Endothelial cell of umbilical vein (primary cell): ENCODE results near the gene AXIN2.

Experiments used
- CTCF ChIP-seq, 2 donors: IDR thresholded peaks; 1 replicate in 1 of 2; 2 replicates in 1 of 2; pipeline ENCODE4 v1.5.1; 2011; ENCODE audit warnings: low read length in 2 of 2, mild to moderate bottlenecking in 2 of 2, moderate library complexity in 2 of 2, control low read depth in 1 of 2, inconsistent platforms in 1 of 2, low read depth in 1 of 2; ENCODE audit not compliant: insufficient read depth in 1 of 2; ENCODE audit errors: extremely low read depth in 1 of 2
- EZH2 ChIP-seq: IDR thresholded peaks from 2 replicates; pipeline ENCODE4 v1.6.1; 2012; ENCODE audit warnings: borderline replicate concordance, low read depth, mild to moderate bottlenecking, moderate library complexity, low read length, inconsistent platforms; ENCODE audit not compliant: severe bottlenecking
- GATA2 ChIP-seq: IDR thresholded peaks from 2 replicates; pipeline ENCODE4 v1.7.0; 2011; ENCODE audit warnings: low read depth, mild to moderate bottlenecking, moderate library complexity, mixed read lengths, low read length; ENCODE audit not compliant: insufficient read length, insufficient read depth
- JUN ChIP-seq: IDR thresholded peaks from 2 replicates; pipeline ENCODE4 v1.6.1; 2011; ENCODE audit warnings: borderline replicate concordance, low read depth; ENCODE audit not compliant: insufficient read length, insufficient read depth
- MAX ChIP-seq: IDR thresholded peaks from 2 replicates; pipeline ENCODE4 v1.6.1; 2011; ENCODE audit not compliant: insufficient read depth, insufficient read length
- MYC ChIP-seq: IDR thresholded peaks from one replicate; pipeline ENCODE4 v1.6.1; 2011; ENCODE audit warnings: mild to moderate bottlenecking, low read depth, low read length
- POLR2A ChIP-seq: IDR thresholded peaks from 2 replicates; pipeline ENCODE4 v1.6.1; 2012; ENCODE audit warnings: low read depth, mild to moderate bottlenecking, control low read depth, low read length
- POLR2AphosphoS5 ChIP-seq: IDR thresholded peaks from 2 replicates; pipeline ENCODE4 v1.6.1; 2012; ENCODE audit warnings: low read depth, mild to moderate bottlenecking, control low read depth, low read length, moderate library complexity; ENCODE audit not compliant: insufficient read depth

GRCh38 chr17:65573282-65573602 lies 11.8 kb upstream of the AXIN2 start:
- TF ChIP-seq CTCF (IDR thresholded peaks at IDR 0.05; ENCODE audit: extremely low read depth in 1 of 2, insufficient read depth in 1 of 2, low read depth in 1 of 2, low read length in 2 of 2), result no peak
- no peak for TF ChIP-seq EZH2
- no peak for TF ChIP-seq POLR2AphosphoS5
- TF ChIP-seq POLR2A, result no peak
- no peak for TF ChIP-seq MYC
- TF ChIP-seq GATA2, result no peak
- TF ChIP-seq MAX, result no peak
- no peak for TF ChIP-seq JUN
